H9 (cell line): ENCODE results near the gene GAK. TPM values are rescaled to one million over a fixed set of nuclear protein-coding genes. Genes with fewer than 3 reads are reported as not detected.

Experiments used
- DNase-seq: peaks from one replicate; pipeline ENCODE4 v3.0.0-alpha.2; 2017
- H2AFZ ChIP-seq: one replicate; pipeline ENCODE4 v1.6.1; 2013; ENCODE audit warnings: mild to moderate bottlenecking, low read length, control low read depth, moderate library complexity
- H2AK5ac ChIP-seq: 2 replicates; pipeline ENCODE4 v1.6.1; 2013; ENCODE audit warnings: low read length, control low read depth, mixed read lengths; ENCODE audit not compliant: insufficient read length
- H2BK120ac ChIP-seq: one replicate; pipeline ENCODE4 v1.6.1; 2013; ENCODE audit warnings: low read depth, mild to moderate bottlenecking, low read length, control low read depth, inconsistent platforms; ENCODE audit not compliant: poor library complexity, severe bottlenecking
- H2BK12ac ChIP-seq: 2 replicates; pipeline ENCODE4 v1.6.1; 2013; ENCODE audit warnings: low read length, control low read depth, mixed read lengths, low read depth; ENCODE audit not compliant: insufficient read length
- H2BK15ac ChIP-seq: 2 replicates; pipeline ENCODE4 v1.6.1; 2013; ENCODE audit warnings: low read depth, low read length, control low read depth
- H2BK20ac ChIP-seq: one replicate; pipeline ENCODE4 v1.6.1; 2013; ENCODE audit warnings: low read depth, mild to moderate bottlenecking, low read length, control low read depth, inconsistent platforms; ENCODE audit not compliant: poor library complexity, severe bottlenecking
- H2BK5ac ChIP-seq: 2 replicates; pipeline ENCODE4 v1.6.1; 2013; ENCODE audit warnings: low read length, control low read depth, mixed read lengths; ENCODE audit not compliant: insufficient read length
- H3K14ac ChIP-seq: 2 replicates; pipeline ENCODE4 v1.6.1; 2013; ENCODE audit warnings: low read length, control low read depth; ENCODE audit not compliant: insufficient read depth
- H3K18ac ChIP-seq: 2 replicates; pipeline ENCODE4 v1.6.1; 2013; ENCODE audit warnings: low read depth, mild to moderate bottlenecking, mixed read lengths, low read length, control low read depth; ENCODE audit not compliant: insufficient read length
- H3K23ac ChIP-seq: 2 replicates; pipeline ENCODE4 v1.6.1; 2013; ENCODE audit warnings: low read length, control low read depth, mixed read lengths, low read depth; ENCODE audit not compliant: insufficient read length
- H3K23me2 ChIP-seq: 2 replicates; pipeline ENCODE4 v1.6.1; 2013; ENCODE audit warnings: low read depth, mild to moderate bottlenecking, mixed read lengths, low read length, control low read depth; ENCODE audit not compliant: insufficient read length, poor library complexity, severe bottlenecking
- H3K27ac ChIP-seq: 2 replicates; pipeline ENCODE4 v1.5.1; 2013; ENCODE audit warnings: low read length, control low read depth, mixed read lengths, low read depth; ENCODE audit not compliant: insufficient read length
- H3K27me3 ChIP-seq: 2 replicates; pipeline ENCODE4 v1.6.1; 2013; ENCODE audit warnings: low read length, control low read depth, inconsistent platforms; ENCODE audit not compliant: insufficient read depth
- H3K4ac ChIP-seq: 2 replicates; pipeline ENCODE4 v1.6.1; 2013; ENCODE audit warnings: low read depth, mild to moderate bottlenecking, control low read depth, inconsistent platforms, low read length, moderate library complexity
- H3K4me1 ChIP-seq: 2 replicates; pipeline ENCODE4 v1.6.1; 2013; ENCODE audit warnings: low read length, control low read depth, inconsistent platforms; ENCODE audit not compliant: insufficient read depth
- H3K4me2 ChIP-seq: 2 replicates; pipeline ENCODE4 v1.6.1; 2013; ENCODE audit warnings: low read length, control low read depth, mixed read lengths; ENCODE audit not compliant: insufficient read length, insufficient read depth
- H3K56ac ChIP-seq: 2 replicates; pipeline ENCODE4 v1.6.1; 2013; ENCODE audit warnings: low read depth, mild to moderate bottlenecking, mixed read lengths, low read length, control low read depth; ENCODE audit not compliant: insufficient read length
- H3K79me1 ChIP-seq: 2 replicates; pipeline ENCODE4 v1.6.1; 2013; ENCODE audit warnings: low read depth, mild to moderate bottlenecking, moderate library complexity, low read length, control low read depth, inconsistent platforms; ENCODE audit not compliant: insufficient read depth, poor library complexity, severe bottlenecking
- H3K79me2 ChIP-seq: 2 replicates; pipeline ENCODE4 v1.6.1; 2013; ENCODE audit warnings: low read length, control low read depth, inconsistent platforms; ENCODE audit not compliant: insufficient read depth
- H3K9ac ChIP-seq: 2 replicates; pipeline ENCODE4 v1.6.1; 2013; ENCODE audit warnings: low read length, control low read depth, mixed read lengths; ENCODE audit not compliant: insufficient read length; ENCODE audit errors: extremely low read depth
- H3K9me3 ChIP-seq: one replicate; pipeline ENCODE4 v1.6.1; 2013; ENCODE audit warnings: low read depth, low read length, inconsistent platforms; ENCODE audit not compliant: control insufficient read depth
- H3T11ph ChIP-seq: one replicate; pipeline ENCODE4 v1.6.1; 2013; ENCODE audit warnings: mild to moderate bottlenecking, low read length, control low read depth, inconsistent platforms
- H4K20me1 ChIP-seq: one replicate; pipeline ENCODE4 v1.6.1; 2013; ENCODE audit not compliant: control insufficient read depth, insufficient read length, insufficient read depth
- H4K5ac ChIP-seq: 2 replicates; pipeline ENCODE4 v1.6.1; 2013; ENCODE audit warnings: low read depth, mild to moderate bottlenecking, mixed read lengths, low read length, control low read depth; ENCODE audit not compliant: insufficient read length
- H4K8ac ChIP-seq: replicated peaks from 2 replicates; pipeline ENCODE4 v1.6.1; 2013; ENCODE audit warnings: low read length, control low read depth, mixed read lengths, low read depth; ENCODE audit not compliant: insufficient read length
- H4K91ac ChIP-seq: 2 replicates; pipeline ENCODE4 v1.6.1; 2013; ENCODE audit warnings: low read depth, mild to moderate bottlenecking, moderate library complexity, mixed read lengths, low read length, control low read depth; ENCODE audit not compliant: insufficient read length
- H3K27ac Mint-ChIP-seq, 3 experiments: 2 replicates in 2 of 3; 3 replicates in 1 of 3; pipeline ENCODE4 v1.8.0; 2020 to 2021; ENCODE audit warnings: mixed read lengths in 3 of 3, mild to moderate bottlenecking in 1 of 3, moderate library complexity in 1 of 3
- H3K27me3 Mint-ChIP-seq: 2 replicates; pipeline ENCODE4 v1.8.0; 2021; ENCODE audit warnings: low read depth, mild to moderate bottlenecking, moderate library complexity, mixed read lengths
- H3K36me3 Mint-ChIP-seq, 3 experiments: 2 replicates in 2 of 3; 3 replicates in 1 of 3; pipeline ENCODE4 v1.8.0; 2020 to 2021; ENCODE audit warnings: low read depth in 3 of 3, mixed read lengths in 3 of 3; ENCODE audit not compliant: insufficient read depth in 1 of 3
- H3K4me1 Mint-ChIP-seq, 2 experiments: 2 replicates each; pipeline ENCODE4 v1.8.0; 2020; ENCODE audit warnings: mixed read lengths in 2 of 2
- H3K4me3 Mint-ChIP-seq, 2 experiments: 2 replicates in 1 of 2; 3 replicates in 1 of 2; pipeline ENCODE4 v1.8.0; 2020 to 2021; ENCODE audit warnings: mild to moderate bottlenecking in 2 of 2, mixed read lengths in 2 of 2, moderate library complexity in 1 of 2
- H3K9me3 Mint-ChIP-seq, 2 experiments: 2 replicates in 1 of 2; 3 replicates in 1 of 2; pipeline ENCODE4 v1.8.0; 2020; ENCODE audit warnings: mild to moderate bottlenecking in 2 of 2, mixed read lengths in 2 of 2, moderate library complexity in 1 of 2
- CTCF ChIP-seq: fragments of 200-600 bp; sonication (generic); conservative IDR thresholded peaks from 3 replicates; pipeline ENCODE4 v1.8.0; 2021; ENCODE audit warnings: antibody characterized with exemption, mild to moderate bottlenecking
- WGBS: extraction: QIAGEN DNeasy Blood & Tissue Kit; methylation state at CpG from one replicate; pipeline ENCODE4 v1.1.7; 2013; ENCODE audit warnings: missing lambda C conversion rate, low lambda C conversion rate, mixed read lengths; ENCODE audit not compliant: insufficient read length; ENCODE audit errors: extremely low coverage; 5-methylcytosine and 5-hydroxymethylcytosine counted together
- total RNA-seq: library from RNA; stranded (reverse); gene quantifications from 2 replicates; pipeline ENCODE4 v1.2.1, GENCODE V29; 2021

GAK gene
- total RNA-seq, 1 experiment from 2014 or later: 80.7 TPM

DNA sequence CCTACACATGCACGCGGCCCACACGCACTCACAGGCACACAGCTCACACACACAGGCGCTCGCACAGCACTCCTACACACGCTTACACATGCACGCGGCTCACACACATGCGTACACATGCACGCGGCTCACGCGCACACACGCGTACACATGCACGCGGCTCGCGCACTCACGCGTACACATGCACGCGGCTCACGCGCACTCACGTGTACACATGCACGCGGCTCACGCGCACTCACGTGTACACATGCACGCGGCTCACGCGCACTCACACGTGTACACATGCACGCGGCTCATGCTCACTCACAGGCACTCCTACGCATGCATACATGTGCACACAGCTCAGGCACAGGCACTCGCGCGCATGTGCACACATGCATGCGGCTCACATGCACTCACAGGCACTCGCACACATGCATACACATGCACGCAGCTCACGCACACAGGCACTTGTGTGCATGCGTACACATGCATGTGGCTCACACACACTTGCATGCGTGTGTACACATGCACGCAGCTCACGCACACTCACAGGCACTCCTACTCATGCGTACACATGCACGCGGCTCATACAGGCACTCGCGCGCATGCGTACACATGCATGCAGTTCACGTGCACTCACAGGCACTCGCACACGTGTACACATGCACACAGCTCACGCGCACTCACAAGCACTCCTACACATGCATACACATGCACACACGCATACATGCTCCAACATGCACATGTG is 44.9 kb downstream of the GAK start:
- H3T11ph ChIP-seq: no peak overlapping the region
- H3K23me2 ChIP-seq: no peaks in the 10 kb centered on the region
- H3K27ac ChIP-seq: no peak overlapping the region
- Mint-ChIP-seq H3K4me1 (no peaks in the 10 kb centered on the region), H3K27ac (peak overlapping the region in 2 of 3 experiments; percentile 44 to 78; a peak in 1 of 7 replicates), H3K4me3 (no peak overlapping the region), H3K27me3 (no peaks in the 10 kb centered on the region), H3K36me3 (peaks cover 13 to 33% (median 28%) of the 10 kb centered on the region in 3 experiments; a peak in 6 of 7 replicates), H3K9me3 (peaks cover 2 to 4% of the 10 kb centered on the region in 2 experiments; a peak in 2 of 5 replicates)
- no peak overlapping the region for H3K14ac ChIP-seq
- H2BK120ac ChIP-seq: no peak overlapping the region
- H2BK5ac ChIP-seq: no peak overlapping the region
- no peak overlapping the region for H3K18ac ChIP-seq
- H2BK12ac ChIP-seq: no peak overlapping the region
- no peak overlapping the region for H4K91ac ChIP-seq
- no peak overlapping the region for H4K5ac ChIP-seq
- DNase-seq: no peak
- TF ChIP-seq CTCF: no peak
- no peak overlapping the region for H4K8ac ChIP-seq
- no peak overlapping the region for H3K23ac ChIP-seq
- H3K79me2 ChIP-seq: no peaks in the 10 kb centered on the region
- H3K4me2 ChIP-seq: no peak overlapping the region
- no peak overlapping the region for H2AFZ ChIP-seq
- H3K27me3 ChIP-seq: no peaks in the 10 kb centered on the region
- H3K4ac ChIP-seq: no peak overlapping the region
- H4K20me1 ChIP-seq: no peaks in the 10 kb centered on the region
- no peak overlapping the region for H3K9ac ChIP-seq
- no peak overlapping the region for H3K56ac ChIP-seq
- H2BK15ac ChIP-seq: no peak overlapping the region
- no CpG with 5 or more reads among the region's 63 CpGs for WGBS
- H3K79me1 ChIP-seq: no peaks in the 10 kb centered on the region
- H3K9me3 ChIP-seq: no peaks in the 10 kb centered on the region
- H2AK5ac ChIP-seq: no peak overlapping the region
- no peak overlapping the region for H2BK20ac ChIP-seq
- H3K4me1 ChIP-seq: no peaks in the 10 kb centered on the region
